Measurements from ENCODE around the gene CLMP. TPM values are rescaled to one million over a fixed set of nuclear protein-coding genes. Genes with fewer than 3 reads are reported as not detected.

Gene CLMP
- total and polyA plus RNA-seq, 2 experiments from 2014 or later = 7.1 to 18.4 TPM

DNA sequence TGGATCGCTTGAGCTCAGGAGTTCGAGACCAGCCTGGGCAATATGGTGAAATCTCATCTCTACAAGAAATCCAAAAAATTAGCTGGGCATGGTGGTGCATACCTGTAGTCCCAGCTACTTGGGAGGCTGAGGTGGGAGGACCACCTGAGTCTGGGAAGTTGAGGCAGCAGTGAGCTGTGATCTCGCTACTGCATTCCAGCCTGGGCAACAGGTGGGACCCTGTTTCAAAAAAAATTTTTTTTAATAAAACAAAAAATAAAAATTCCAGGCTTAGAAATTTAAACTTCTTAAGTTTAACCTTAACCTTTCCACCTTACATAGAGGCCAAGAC is 21.2 kb downstream of the CLMP start (continued):
- TF ChIP-seq, protein P1, sequence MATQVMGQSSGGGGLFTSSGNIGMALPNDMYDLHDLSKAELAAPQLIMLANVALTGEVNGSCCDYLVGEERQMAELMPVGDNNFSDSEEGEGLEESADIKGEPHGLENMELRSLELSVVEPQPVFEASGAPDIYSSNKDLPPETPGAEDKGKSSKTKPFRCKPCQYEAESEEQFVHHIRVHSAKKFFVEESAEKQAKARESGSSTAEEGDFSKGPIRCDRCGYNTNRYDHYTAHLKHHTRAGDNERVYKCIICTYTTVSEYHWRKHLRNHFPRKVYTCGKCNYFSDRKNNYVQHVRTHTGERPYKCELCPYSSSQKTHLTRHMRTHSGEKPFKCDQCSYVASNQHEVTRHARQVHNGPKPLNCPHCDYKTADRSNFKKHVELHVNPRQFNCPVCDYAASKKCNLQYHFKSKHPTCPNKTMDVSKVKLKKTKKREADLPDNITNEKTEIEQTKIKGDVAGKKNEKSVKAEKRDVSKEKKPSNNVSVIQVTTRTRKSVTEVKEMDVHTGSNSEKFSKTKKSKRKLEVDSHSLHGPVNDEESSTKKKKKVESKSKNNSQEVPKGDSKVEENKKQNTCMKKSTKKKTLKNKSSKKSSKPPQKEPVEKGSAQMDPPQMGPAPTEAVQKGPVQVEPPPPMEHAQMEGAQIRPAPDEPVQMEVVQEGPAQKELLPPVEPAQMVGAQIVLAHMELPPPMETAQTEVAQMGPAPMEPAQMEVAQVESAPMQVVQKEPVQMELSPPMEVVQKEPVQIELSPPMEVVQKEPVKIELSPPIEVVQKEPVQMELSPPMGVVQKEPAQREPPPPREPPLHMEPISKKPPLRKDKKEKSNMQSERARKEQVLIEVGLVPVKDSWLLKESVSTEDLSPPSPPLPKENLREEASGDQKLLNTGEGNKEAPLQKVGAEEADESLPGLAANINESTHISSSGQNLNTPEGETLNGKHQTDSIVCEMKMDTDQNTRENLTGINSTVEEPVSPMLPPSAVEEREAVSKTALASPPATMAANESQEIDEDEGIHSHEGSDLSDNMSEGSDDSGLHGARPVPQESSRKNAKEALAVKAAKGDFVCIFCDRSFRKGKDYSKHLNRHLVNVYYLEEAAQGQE (IDR thresholded peaks at IDR 0.05; ENCODE audit: unreplicated experiment) = no peak

DNA sequence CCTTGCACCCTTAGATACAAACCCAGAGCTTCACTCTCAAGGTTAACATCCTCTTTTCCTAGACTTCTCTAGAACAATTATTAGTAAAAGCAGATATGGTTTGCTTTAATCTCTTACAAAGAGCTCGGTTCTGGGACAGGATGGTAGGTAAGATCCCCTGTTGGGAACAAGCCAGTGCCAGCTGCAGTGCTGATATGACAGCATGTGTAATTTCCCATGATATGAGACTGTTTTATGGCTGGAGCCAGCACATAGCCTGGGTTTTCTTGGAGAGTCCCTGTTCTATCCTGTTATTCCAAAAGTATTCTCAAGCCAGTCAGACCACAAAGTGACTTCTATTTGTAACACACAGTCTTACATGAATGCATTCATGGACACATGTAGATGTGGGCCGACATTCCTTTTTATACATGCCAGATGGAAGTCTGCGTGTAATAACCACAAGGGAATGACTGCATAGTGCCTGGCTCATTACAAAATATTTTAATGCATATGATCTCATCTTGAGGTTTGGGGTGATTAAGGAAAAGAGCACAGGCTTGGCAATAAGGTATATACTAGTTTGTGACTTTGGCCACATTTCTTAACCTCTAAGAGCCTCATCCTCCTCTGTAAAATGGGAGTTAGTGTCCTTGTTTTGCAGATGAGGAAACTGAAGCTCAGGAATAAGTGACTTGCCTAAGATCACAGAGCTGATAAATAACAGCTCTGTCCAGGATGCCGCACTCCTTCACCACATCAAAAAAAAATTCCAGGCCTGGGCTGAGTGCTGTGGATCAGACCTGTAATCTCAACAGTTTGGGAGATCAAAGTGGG is 21.8 kb downstream of the CLMP start:
- Mint-ChIP-seq H3K27ac (no peak overlapping the region), H3K4me1 (peaks cover 44% of the 10 kb centered on the region), H3K27me3 (ENCODE audit: insufficient read depth, low read depth, poor library complexity) (no peaks in the 10 kb centered on the region), H3K9me3 (no peaks in the 10 kb centered on the region), H3K4me3 (no peak overlapping the region), H3K36me3 (ENCODE audit: low read depth) (no peaks in the 10 kb centered on the region; the same call in 1 of the 3 replicates)
- Histone ChIP-seq H3K27ac (ENCODE audit: low read depth) (no peak overlapping the region), H3F3A (replicated peaks; ENCODE audit: low read depth) (0 out of 2 replicates have a peak, but pooled peaks cover 3% of the 10 kb centered on the region), H3K27me3 (ENCODE audit: insufficient read depth) (no peaks in the 10 kb centered on the region), H3K9me2 (ENCODE audit: insufficient read depth) (no peaks in the 10 kb centered on the region), H3K36me3 (ENCODE audit: insufficient read depth) (no peaks in the 10 kb centered on the region), H3K79me2 (replicated peaks; ENCODE audit: insufficient read depth) (peaks cover 5% of the 10 kb centered on the region), H2AFZ (no peak overlapping the region), H3K4me1 (ENCODE audit: insufficient read depth) (peaks cover 40% of the 10 kb centered on the region), H4K20me1 (replicated peaks; ENCODE audit: insufficient read depth) (no peaks in the 10 kb centered on the region), H3K4me2 (no peak overlapping the region), H3K4me3 (no peak overlapping the region)
- DNase-seq (ENCODE audit: low spot score) (no peak), ATAC-seq (no peak)
- TF ChIP-seq ZNF331 (CRISPR knock-in tag; IDR thresholded peaks at IDR 0.05; ENCODE audit: low read depth) (no peak), NANOG (IDR thresholded peaks at IDR 0.05; ENCODE audit: borderline replicate concordance) (no peak), EZH2phosphoT487 (IDR thresholded peaks at IDR 0.05; ENCODE audit: unreplicated experiment) (no peak), POLR2AphosphoS5 (IDR thresholded peaks at IDR 0.05; ENCODE audit: low read depth) (no peak), CREB1 (CRISPR knock-in tag; IDR thresholded peaks at IDR 0.05; ENCODE audit: low read depth) (no peak)
- TF ChIP-seq, protein P1 (IDR thresholded peaks at IDR 0.05; ENCODE audit: unreplicated experiment) = no peak
- TF ChIP-seq, protein P2, sequence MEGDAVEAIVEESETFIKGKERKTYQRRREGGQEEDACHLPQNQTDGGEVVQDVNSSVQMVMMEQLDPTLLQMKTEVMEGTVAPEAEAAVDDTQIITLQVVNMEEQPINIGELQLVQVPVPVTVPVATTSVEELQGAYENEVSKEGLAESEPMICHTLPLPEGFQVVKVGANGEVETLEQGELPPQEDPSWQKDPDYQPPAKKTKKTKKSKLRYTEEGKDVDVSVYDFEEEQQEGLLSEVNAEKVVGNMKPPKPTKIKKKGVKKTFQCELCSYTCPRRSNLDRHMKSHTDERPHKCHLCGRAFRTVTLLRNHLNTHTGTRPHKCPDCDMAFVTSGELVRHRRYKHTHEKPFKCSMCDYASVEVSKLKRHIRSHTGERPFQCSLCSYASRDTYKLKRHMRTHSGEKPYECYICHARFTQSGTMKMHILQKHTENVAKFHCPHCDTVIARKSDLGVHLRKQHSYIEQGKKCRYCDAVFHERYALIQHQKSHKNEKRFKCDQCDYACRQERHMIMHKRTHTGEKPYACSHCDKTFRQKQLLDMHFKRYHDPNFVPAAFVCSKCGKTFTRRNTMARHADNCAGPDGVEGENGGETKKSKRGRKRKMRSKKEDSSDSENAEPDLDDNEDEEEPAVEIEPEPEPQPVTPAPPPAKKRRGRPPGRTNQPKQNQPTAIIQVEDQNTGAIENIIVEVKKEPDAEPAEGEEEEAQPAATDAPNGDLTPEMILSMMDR (conservative IDR thresholded peaks at IDR 0.05; ENCODE audit: low read depth in 2 of 2) = no peak
- TF ChIP-seq, protein P3, sequence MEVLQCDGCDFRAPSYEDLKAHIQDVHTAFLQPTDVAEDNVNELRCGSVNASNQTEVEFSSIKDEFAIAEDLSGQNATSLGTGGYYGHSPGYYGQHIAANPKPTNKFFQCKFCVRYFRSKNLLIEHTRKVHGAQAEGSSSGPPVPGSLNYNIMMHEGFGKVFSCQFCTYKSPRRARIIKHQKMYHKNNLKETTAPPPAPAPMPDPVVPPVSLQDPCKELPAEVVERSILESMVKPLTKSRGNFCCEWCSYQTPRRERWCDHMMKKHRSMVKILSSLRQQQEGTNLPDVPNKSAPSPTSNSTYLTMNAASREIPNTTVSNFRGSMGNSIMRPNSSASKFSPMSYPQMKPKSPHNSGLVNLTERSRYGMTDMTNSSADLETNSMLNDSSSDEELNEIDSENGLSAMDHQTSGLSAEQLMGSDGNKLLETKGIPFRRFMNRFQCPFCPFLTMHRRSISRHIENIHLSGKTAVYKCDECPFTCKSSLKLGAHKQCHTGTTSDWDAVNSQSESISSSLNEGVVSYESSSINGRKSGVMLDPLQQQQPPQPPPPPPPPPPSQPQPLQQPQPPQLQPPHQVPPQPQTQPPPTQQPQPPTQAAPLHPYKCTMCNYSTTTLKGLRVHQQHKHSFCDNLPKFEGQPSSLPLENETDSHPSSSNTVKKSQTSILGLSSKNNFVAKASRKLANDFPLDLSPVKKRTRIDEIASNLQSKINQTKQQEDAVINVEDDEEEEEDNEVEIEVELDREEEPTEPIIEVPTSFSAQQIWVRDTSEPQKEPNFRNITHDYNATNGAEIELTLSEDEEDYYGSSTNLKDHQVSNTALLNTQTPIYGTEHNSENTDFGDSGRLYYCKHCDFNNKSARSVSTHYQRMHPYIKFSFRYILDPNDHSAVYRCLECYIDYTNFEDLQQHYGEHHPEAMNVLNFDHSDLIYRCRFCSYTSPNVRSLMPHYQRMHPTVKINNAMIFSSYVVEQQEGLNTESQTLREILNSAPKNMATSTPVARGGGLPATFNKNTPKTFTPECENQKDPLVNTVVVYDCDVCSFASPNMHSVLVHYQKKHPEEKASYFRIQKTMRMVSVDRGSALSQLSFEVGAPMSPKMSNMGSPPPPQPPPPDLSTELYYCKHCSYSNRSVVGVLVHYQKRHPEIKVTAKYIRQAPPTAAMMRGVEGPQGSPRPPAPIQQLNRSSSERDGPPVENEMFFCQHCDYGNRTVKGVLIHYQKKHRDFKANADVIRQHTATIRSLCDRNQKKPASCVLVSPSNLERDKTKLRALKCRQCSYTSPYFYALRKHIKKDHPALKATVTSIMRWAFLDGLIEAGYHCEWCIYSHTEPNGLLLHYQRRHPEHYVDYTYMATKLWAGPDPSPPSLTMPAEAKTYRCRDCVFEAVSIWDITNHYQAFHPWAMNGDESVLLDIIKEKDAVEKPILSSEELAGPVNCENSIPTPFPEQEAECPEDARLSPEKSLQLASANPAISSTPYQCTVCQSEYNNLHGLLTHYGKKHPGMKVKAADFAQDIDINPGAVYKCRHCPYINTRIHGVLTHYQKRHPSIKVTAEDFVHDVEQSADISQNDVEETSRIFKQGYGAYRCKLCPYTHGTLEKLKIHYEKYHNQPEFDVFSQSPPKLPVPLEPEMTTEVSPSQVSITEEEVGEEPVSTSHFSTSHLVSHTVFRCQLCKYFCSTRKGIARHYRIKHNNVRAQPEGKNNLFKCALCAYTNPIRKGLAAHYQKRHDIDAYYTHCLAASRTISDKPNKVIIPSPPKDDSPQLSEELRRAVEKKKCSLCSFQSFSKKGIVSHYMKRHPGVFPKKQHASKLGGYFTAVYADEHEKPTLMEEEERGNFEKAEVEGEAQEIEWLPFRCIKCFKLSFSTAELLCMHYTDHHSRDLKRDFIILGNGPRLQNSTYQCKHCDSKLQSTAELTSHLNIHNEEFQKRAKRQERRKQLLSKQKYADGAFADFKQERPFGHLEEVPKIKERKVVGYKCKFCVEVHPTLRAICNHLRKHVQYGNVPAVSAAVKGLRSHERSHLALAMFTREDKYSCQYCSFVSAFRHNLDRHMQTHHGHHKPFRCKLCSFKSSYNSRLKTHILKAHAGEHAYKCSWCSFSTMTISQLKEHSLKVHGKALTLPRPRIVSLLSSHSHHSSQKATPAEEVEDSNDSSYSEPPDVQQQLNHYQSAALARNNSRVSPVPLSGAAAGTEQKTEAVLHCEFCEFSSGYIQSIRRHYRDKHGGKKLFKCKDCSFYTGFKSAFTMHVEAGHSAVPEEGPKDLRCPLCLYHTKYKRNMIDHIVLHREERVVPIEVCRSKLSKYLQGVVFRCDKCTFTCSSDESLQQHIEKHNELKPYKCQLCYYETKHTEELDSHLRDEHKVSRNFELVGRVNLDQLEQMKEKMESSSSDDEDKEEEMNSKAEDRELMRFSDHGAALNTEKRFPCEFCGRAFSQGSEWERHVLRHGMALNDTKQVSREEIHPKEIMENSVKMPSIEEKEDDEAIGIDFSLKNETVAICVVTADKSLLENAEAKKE (CRISPR knock-in tag; IDR thresholded peaks at IDR 0.05) = no peak
